ENCODE results near the gene HMOX2. TPM values are rescaled to one million over a fixed set of nuclear protein-coding genes. Genes with fewer than 3 reads are reported as not detected.

The HMOX2 gene
- total and polyA plus RNA-seq, 4 donors: 37.6 to 57.8 (median 51.3) TPM

GRCh38 chr16:4513086-4513860, 37.1 kb downstream of the HMOX2 start:
- DNase-seq (no peak), ATAC-seq (ENCODE audit: insufficient read depth, low FRiP score) (no peak)
- Histone ChIP-seq H3K27ac (ENCODE audit: low read depth in 1 of 2, low read length in 1 of 2) (no peak overlapping the region), H3K9ac (ENCODE audit: insufficient read depth in 1 of 2, low read length in 2 of 2) (no peak overlapping the region), H3K9me3 (ENCODE audit: control insufficient read depth in 4 of 4, insufficient read depth in 3 of 4, low read length in 3 of 4) (no peaks in the 10 kb centered on the region), H3K4me1 (ENCODE audit: control insufficient read depth in 5 of 5, insufficient read depth in 5 of 5, low read length in 5 of 5) (peaks cover 0 to 12% (median 0%) of the 10 kb centered on the region in 5 donors), H3K27me3 (ENCODE audit: control insufficient read depth in 3 of 3, insufficient read depth in 3 of 3, low read length in 2 of 3) (no peaks in the 10 kb centered on the region), H3K4me3 (no peak overlapping the region), H3K36me3 (ENCODE audit: control insufficient read depth in 4 of 4, insufficient read depth in 4 of 4, low read length in 4 of 4) (peaks cover 6 to 52% (median 13%) of the 10 kb centered on the region in 4 donors)
- 82 to 86% methylated on average over 19 of the region's 19 CpGs for WGBS, 2 donors
- TF ChIP-seq, protein P1, sequence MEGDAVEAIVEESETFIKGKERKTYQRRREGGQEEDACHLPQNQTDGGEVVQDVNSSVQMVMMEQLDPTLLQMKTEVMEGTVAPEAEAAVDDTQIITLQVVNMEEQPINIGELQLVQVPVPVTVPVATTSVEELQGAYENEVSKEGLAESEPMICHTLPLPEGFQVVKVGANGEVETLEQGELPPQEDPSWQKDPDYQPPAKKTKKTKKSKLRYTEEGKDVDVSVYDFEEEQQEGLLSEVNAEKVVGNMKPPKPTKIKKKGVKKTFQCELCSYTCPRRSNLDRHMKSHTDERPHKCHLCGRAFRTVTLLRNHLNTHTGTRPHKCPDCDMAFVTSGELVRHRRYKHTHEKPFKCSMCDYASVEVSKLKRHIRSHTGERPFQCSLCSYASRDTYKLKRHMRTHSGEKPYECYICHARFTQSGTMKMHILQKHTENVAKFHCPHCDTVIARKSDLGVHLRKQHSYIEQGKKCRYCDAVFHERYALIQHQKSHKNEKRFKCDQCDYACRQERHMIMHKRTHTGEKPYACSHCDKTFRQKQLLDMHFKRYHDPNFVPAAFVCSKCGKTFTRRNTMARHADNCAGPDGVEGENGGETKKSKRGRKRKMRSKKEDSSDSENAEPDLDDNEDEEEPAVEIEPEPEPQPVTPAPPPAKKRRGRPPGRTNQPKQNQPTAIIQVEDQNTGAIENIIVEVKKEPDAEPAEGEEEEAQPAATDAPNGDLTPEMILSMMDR (IDR thresholded peaks at IDR 0.05; ENCODE audit: control extremely low read depth, extremely low read depth): no peak

- TF ChIP-seq, protein P1 (IDR thresholded peaks at IDR 0.05; ENCODE audit: control extremely low read depth, extremely low read depth): no peak
- no peak overlapping the region for H3K4me3 ChIP-seq
- DNase-seq (no peak), ATAC-seq (ENCODE audit: insufficient read depth, low FRiP score) (no peak)
- H3K4me1 ChIP-seq (ENCODE audit: control insufficient read depth in 5 of 5, insufficient read depth in 5 of 5, low read length in 5 of 5): peaks cover 0 to 12% (median 0%) of the 10 kb centered on the region in 5 donors
- 92 to 94% methylated on average over 7 of the region's 7 CpGs for WGBS, 2 donors
- H3K27ac ChIP-seq (ENCODE audit: low read depth in 1 of 2, low read length in 1 of 2): peak overlapping the region in 1 of 2 donors; percentile 4
- no peak overlapping the region for H3K9ac ChIP-seq (ENCODE audit: insufficient read depth in 1 of 2, low read length in 2 of 2)
- H3K27me3 ChIP-seq (ENCODE audit: control insufficient read depth in 3 of 3, insufficient read depth in 3 of 3, low read length in 2 of 3): no peaks in the 10 kb centered on the region
- no peaks in the 10 kb centered on the region for H3K9me3 ChIP-seq (ENCODE audit: control insufficient read depth in 4 of 4, insufficient read depth in 3 of 4, low read length in 3 of 4)
- peaks cover 4 to 46% (median 10%) of the 10 kb centered on the region in 4 donors for H3K36me3 ChIP-seq (ENCODE audit: control insufficient read depth in 4 of 4, insufficient read depth in 4 of 4, low read length in 4 of 4)
These were observed 37.7 kb downstream of the HMOX2 start for GRCh38 chr16:4513881-4514280.

DNA sequence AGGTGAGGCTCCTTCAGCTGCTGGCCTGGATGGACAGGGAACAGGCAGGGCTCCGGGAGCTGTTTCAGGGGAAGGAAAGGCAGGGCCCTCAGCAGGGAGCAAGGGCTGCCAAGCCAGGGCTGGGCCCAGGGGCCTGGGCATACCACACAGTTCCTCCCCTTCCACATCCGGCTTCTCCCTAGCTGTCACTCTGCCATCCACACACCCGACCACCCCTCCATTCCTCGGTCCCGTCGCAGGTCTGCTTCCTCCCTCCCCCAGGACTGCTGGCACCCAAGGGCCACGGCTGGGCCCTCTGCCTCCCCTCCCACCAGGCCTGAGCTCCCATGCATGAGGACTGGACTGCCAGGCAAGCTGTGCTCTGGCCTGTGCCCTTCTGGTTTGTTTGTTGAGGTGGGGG, 38.4 kb downstream of the HMOX2 start:
- Histone ChIP-seq H3K27me3 (ENCODE audit: control insufficient read depth in 3 of 3, insufficient read depth in 3 of 3, low read length in 2 of 3) (no peaks in the 10 kb centered on the region), H3K9me3 (ENCODE audit: control insufficient read depth in 4 of 4, insufficient read depth in 3 of 4, low read length in 3 of 4) (no peaks in the 10 kb centered on the region), H3K4me1 (ENCODE audit: control insufficient read depth in 5 of 5, insufficient read depth in 5 of 5, low read length in 5 of 5) (peaks cover 0 to 12% (median 0%) of the 10 kb centered on the region in 5 donors), H3K9ac (ENCODE audit: insufficient read depth in 1 of 2, low read length in 2 of 2) (no peak overlapping the region), H3K4me3 (no peak overlapping the region), H3K27ac (ENCODE audit: low read depth in 1 of 2, low read length in 1 of 2) (peak overlapping the region; percentile 4 to 21), H3K36me3 (ENCODE audit: control insufficient read depth in 4 of 4, insufficient read depth in 4 of 4, low read length in 4 of 4) (peaks cover 4 to 39% (median 10%) of the 10 kb centered on the region in 4 donors)
- TF ChIP-seq, protein P1 (IDR thresholded peaks at IDR 0.05; ENCODE audit: control extremely low read depth, extremely low read depth): no peak
- WGBS, 2 donors: 17 to 33% methylated on average over 7 of the region's 7 CpGs
- ATAC-seq (ENCODE audit: insufficient read depth, low FRiP score): no peak
- no peak for DNase-seq
